Femur (tissue), 1 donor: ENCODE data around the gene LIPG.
A peak's percentile ranks its signal among the peaks of the same experiment; 100 is the strongest.

Experiments
- DNase-seq: peaks from one replicate; pipeline ENCODE4 v3.0.0-alpha.2; 2017

Gene LIPG

DNA sequence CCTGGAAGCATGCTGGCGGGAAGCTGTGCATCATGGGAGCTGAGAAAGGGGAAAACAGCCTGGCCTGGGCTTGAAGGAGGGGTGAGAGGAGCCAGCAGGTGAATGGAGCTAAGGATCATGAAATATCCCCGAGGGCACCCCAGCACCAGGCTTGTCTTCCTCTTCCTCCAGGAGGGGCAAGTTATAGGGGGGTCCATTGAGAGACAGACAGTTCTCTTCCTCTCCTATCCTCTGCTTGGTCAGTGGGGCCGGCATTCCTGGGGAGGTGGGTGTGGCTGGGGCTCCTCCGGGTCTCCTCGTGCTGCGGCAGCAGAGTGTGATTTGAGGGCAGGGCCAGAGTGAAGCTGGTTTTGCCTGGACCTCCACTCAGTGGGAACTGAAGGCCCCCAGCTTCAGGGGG is 78.9 kb downstream of the LIPG start:
- no peak for DNase-seq

- no peak for DNase-seq
Observed at GRCh38 chr18:49645196-49645595, 83.3 kb downstream of the LIPG start.

DNA sequence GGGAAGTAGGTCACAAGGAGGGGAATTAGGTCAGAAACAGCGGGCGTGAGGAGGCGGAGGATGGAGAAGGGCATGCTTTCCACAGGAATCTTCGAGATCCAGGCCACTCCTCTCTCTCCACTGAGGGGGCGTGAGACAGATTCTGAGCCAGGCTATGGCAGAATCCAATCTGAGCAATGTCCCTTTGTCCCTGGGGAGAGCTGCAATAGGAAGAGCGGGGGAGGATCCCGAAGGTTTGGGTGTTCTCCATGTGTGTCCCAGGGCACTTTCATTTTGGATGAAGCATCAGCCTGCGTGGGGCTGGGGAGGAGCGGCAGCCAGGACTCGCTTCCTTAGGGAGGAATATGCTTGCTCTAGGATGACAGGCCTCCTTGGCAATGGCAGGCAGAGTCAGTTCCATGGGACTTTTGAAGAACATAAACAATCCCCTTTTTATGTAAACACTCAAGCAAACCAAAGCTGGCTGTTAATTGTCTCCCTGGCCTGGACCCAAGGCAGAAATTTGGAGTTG is 84.0 kb downstream of the LIPG start:
- peak; percentile 51 for DNase-seq

- no peak for DNase-seq
Observed at GRCh38 chr18:49646873-49647272, 85.0 kb downstream of the LIPG start.

DNA sequence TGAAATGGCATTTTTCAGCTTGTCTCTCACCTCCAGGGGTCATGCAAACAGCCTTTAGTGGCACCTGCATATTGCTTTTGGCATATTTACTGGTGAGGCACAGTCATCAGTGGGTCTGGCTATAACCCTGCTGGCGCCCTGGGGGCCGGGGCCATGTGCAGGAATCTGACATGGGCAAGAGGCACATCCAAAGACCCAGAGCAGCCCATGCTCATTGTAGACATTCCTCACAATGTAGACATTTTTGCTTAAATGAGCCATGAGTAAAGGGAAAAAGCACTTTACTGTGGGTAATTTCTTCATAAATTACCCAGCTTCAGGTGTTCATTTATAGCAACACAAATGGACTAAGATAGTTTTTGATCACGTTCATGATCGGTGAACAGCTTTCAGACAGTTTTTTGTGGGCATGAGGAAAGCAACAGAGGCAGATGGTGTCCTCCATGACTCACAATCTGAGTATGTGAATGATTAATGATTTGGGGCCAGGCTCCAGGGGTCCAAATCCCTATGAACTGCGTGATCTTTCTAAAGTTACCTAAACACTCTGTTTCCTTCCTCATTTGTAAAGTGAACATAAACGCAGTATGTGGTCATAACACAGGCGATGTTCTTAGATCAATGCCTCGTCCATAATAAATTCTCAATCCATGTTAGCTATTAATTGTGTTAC is 85.8 kb downstream of the LIPG start:
- no peak for DNase-seq

DNA sequence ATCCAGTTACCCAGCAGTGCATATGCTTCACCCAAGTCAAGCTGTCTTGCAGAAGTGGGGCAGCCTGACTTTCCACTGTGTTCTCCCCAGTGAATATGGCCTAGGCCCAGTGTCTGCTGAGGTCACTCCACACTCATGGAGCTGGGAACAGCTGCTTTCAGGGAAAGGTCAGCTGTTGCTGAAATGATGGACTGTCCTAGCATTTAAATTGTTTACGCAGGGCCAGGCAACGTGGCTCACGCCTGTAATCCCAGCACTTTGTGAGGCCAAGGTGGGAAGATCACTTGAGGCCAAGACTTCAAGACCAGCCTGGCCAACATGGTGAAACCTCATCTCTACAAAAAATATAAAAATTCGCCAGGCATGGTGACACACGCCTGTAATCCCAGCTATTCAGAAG is 86.5 kb downstream of the LIPG start:
- peak; percentile 51 for DNase-seq
